ENCODE measurements around the gene EPB41L1.
"Not testable (repeated sequence)": the region's sequence is repeated elsewhere in the genome, so short reads cannot be mapped to it uniquely, and the experiment has no call there.

EPB41L1 gene

GRCh38 chr20:36126836-36127527 lies 27.6 kb upstream of the EPB41L1 start:
- no peak for DNase-seq (ENCODE audit: low read depth, low spot score)

DNA sequence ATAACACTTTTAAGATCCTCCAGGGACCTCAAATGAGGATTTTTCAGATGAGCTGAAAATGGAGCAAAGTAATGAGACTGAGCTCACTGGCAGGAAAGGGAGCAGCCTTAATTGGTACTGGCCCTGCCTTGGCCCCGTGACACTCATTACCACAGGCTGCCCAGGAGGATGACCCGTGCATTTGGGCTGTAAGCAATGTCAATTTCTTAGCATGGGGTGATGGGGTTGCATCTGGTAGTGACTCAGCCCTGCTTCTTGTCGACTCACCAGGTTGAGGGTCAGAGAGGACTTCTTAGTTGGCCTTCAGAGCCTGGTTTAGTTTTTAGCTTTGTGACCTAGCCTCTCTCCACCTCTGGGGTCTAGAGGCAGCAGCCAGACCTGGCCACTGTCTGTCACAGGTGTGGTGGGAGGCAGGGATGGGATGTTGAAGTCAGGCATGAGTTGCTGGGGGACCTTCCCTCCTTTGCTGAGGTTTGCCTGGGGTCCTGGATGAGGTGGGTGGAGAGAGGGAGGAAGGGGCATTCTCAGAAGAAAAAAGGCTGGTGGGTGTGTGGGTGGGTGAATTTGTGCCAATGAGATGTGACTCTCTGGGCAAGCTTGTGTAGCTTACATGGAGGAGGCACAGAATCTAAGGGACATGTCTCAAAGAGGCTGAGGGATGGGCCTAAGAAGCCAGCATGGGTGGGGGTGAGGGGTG lies 25.9 kb upstream of the EPB41L1 start:
- no peak for DNase-seq (ENCODE audit: low read depth, low spot score)

DNA sequence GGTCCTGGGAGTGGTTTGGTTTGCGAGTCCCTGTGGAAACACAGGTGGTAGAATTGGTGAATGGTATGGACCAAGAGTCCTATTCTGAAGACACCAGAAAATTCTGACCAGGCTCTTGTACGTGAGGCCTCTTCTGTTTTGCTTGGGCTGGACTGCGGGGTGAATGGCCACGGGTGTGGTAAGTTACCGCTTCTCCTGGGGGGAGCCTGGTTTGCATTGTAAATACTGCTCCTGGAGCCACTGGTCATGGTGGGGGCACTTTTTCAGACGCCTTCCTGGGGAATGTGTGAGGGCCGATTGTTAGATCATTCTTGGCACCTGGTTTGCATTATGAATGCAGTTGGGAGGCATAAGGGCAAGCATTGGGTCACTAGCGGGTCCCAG lies 25.4 kb upstream of the EPB41L1 start:
- no peak for DNase-seq (ENCODE audit: low read depth, low spot score)

- DNase-seq (ENCODE audit: low read depth, low spot score) = no peak
These were observed 24.1 kb upstream of the EPB41L1 start for GRCh38 chr20:36130390-36130789.

DNA sequence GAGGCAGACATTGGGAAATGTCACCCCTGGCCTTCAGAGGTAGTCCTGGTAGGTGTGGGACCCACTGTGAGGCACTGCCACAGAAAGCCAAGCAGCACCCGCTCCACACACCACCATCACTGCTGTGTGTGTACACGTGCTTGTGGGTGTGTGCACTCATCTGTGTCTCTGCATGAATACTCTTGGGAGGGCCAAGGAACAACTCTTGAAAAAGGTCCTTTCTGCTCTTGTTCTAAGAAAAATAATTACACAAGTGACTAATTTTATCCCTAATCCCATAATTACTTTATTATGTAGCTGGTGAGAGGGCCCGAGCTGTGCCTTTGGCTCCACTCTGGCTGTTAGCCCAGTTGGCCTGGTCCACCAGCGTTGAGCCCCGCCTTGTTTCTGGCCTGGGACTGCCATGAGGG lies 21.7 kb upstream of the EPB41L1 start:
- no peak for DNase-seq (ENCODE audit: low read depth, low spot score)

- no peak for DNase-seq (ENCODE audit: low read depth, low spot score)
These were observed 20.7 kb upstream of the EPB41L1 start for GRCh38 chr20:36133821-36134220.

GRCh38 chr20:36135159-36135558 lies 19.4 kb upstream of the EPB41L1 start:
- no peak for DNase-seq (ENCODE audit: low read depth, low spot score)

DNA sequence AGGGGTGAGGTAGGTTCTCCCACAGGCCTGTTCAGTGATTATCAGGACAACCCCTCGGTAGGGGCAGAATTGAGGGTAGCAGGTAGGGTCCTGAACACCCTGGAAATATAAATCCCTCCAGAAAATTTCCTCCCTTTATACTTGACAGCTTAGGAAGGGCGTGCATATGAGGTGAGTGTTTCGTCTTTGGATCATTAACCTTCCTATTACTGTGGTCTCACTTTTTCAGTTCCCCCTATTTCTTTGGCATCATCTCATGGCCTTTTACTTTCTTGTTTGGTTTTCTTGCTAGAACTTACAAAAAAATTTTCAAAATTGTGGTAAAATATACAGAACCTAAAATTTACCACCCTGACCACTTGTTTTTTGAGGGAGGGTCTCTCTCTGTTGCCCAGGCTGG lies 18.7 kb upstream of the EPB41L1 start:
- no peak for DNase-seq (ENCODE audit: low read depth, low spot score)

GRCh38 chr20:36137313-36137712 lies 17.2 kb upstream of the EPB41L1 start:
- DNase-seq (ENCODE audit: low read depth, low spot score) = not testable (repeated sequence)

- DNase-seq (ENCODE audit: low read depth, low spot score) = no peak
These were observed 13.2 kb upstream of the EPB41L1 start for GRCh38 chr20:36141310-36141709.

DNA sequence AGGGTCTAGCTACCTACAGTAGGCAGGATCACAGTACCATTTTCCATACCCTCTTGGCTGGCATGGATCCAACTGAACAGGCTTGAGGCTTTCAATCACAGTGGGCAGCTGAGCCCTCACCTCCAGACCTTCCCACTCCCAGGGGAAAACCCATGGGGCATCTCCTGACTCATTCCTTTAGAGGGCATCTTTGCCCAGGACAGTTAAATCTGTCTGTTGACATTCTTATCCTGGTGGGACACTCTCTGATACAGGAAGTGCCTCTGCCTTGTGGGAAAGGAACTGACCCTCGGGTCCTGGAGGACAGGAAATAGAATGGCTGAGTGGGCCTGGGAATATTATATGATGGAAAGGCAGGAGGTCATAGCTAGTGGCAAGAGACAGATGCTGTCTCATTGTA lies 10.2 kb upstream of the EPB41L1 start:
- DNase-seq (ENCODE audit: low read depth, low spot score) = no peak

- DNase-seq (ENCODE audit: low read depth, low spot score) = no peak
These were observed 8.4 kb upstream of the EPB41L1 start for GRCh38 chr20:36145877-36146707.

GRCh38 chr20:36147690-36148089 lies 6.8 kb upstream of the EPB41L1 start:
- DNase-seq (ENCODE audit: low read depth, low spot score) = no peak

DNA sequence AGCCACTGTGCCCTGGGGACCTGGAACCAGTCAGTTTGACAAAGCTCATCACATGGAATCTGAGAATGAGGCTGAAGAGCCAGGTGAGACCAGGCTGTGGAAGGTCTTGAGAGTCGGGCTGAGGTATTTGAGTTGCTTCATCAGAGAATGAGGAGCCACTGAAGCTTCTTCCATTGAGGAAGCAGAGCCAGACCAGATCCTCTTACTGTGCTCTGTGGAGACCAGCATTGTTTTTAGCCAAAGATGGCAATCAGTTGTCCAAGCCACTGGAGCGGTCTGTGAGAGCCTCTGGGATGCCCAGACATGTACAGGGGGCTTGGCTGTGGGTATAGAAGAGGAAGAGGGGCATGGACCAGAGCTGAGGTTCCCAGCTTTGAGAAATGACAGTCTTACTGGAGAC lies 6.1 kb upstream of the EPB41L1 start:
- no peak for DNase-seq (ENCODE audit: low read depth, low spot score)

- no peak for DNase-seq (ENCODE audit: low read depth, low spot score)
These were observed 5.5 kb upstream of the EPB41L1 start for GRCh38 chr20:36149012-36149411.

DNA sequence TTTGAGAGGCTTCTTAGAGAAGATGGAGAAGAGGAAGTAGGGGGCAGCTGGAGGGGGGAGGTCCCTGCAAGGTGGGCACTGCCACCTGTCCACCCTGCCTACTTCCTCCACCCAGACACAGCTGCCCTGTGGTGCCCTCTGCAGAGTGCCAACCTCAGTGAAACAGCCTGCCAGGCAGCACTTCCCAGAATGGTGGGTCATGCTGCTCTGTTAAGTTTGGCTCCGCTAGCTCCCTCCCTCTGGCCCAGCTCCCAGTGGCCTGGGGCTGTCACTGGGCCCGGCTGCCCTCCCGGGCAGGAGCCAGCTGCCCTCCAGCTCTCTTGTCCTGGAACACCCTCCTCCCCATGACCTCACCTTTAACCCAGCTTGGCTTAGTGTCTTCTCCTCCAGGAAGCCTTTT lies 5.1 kb upstream of the EPB41L1 start:
- DNase-seq (ENCODE audit: low read depth, low spot score) = no peak

DNA sequence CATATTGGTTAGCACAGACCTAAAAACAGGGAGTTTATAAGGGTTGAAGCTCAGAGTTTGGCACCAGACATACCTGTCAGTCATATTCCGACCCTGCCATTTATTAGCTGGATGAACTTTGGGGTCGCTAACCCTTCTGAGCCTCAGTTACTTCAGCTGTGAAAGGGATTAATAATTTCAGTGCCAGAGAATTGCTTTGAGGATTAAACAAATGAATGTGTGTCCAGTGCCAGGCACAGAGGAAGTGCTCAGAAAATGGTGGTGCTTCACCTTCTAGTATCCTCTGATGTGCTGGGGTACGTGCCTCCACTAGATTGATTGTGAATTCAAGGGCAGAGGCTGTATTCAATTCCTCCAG lies 4.1 kb upstream of the EPB41L1 start:
- DNase-seq (ENCODE audit: low read depth, low spot score) = no peak

DNA sequence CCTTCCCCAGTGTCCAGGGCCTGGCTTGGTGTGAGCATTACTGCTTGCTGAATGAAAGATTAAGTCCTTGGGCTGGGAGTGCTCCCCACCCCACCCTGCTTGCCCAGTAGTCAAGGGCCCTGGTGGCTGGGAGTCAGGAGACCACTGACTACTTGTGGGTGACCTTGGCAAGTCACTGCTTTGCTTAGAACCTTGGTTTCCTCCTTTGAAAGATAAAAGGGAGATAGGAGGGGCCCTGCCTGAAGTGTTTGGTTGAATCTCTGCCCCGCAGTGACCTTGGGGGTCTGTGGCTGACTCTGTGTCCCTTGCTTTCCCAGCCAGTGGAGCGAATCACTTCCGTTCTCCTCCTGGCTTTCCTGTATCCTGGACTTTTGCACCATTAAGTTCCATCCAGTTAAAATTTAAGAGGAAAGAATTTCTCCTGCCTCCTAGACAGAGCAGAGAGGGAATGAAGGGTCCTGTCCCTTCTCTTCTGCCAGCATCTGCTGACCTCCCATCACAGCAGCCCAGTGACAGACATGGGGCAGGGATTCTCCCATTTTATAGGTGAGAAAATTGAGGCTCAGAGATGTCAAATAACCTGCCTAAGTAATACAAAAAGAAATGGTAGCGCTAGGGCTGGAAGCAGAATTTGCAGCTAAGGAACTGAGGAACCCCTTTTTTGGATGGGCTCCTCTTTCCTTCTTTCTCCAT lies 3.5 kb upstream of the EPB41L1 start:
- DNase-seq (ENCODE audit: low read depth, low spot score) = no peak

GRCh38 chr20:36152261-36152660 lies 2.3 kb upstream of the EPB41L1 start:
- no peak for DNase-seq (ENCODE audit: low read depth, low spot score)

DNA sequence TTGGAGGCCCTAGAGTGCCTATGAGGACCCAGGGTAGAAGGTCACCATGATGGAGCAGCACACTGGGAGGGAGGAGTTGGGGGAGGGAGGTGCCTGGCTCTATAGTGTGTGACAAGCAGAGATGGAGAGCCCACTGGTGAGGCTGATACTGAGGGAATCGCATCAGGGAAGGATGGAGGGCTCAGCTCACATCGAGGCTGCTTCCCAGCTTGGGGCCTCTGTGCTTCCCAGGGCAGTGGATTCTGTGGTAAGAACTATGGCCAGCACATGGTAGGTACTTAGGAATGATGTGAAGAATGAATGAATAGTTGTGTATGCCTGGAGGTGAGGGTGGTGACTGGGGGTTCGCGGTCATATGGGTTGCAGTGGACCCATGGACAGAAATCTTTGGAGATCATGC lies 1.3 kb upstream of the EPB41L1 start:
- DNase-seq (ENCODE audit: low read depth, low spot score) = no peak

DNA sequence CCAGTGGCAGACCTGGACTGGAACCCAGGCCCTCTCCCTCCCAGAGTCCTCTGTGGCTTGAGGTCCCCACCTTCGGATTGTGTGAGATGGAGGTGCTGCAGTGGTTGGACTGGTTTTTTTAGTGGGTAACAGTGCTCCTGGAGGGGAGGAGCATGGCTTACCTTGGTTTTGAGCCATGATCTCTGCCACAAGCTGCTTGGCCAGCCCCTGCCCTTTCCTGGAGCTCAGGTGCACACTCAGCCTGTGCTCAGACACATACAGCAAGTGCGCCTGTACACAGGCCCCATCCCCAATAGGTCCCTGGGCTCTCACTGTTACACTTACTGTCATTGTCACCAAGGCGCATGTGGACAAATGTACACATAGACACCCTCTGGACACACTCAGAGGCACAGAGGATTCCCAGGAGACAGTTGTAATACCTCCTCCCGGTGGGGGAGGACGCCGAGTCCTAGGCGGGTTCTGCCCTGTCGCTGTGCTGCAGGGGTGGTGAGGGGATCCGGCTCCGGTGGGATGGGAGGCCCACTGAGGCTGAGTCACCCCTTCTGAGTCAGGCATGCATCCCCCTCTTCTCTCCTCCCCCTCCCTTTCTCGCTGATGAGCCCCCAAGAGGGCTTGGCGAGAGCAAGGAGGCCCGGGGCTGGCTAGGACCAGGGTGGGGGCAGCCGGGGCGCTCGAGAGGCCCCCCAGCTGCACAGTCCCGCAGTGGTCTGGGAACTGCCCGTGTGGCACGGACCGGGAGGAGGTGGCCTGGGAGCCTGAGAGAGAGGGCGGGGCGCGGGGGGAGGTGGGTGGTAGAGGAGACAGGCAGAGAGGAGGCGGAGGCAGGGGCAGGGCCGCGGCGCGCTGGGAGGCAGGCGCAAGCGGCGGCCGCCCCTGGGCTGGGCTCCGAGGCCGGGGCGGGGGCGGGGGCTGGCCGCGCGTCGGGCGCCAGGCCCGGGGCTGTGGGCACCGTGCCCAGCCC lies 522 bp upstream of the EPB41L1 start:
- DNase-seq (ENCODE audit: low read depth, low spot score) = no peak

Measured in brain pericyte (primary cell).